AG04449 (cell line): ENCODE measurements around the gene RASSF7.

Experiments used
- CTCF ChIA-PET: fragments of 350-600 bp; formaldehyde crosslinking; extraction: SDS; loops from one replicate; lab custom pipeline; 2021; ENCODE audit warnings: antibody characterized with exemption; lab: Yijun Ruan, JAX
- POLR2A ChIA-PET: fragments of 400-600, 350-600 bp; formaldehyde crosslinking; extraction: SDS; loops from one replicate; lab custom pipeline; 2020; ENCODE audit warnings: antibody characterized with exemption, inconsistent platforms; lab: Yijun Ruan, JAX
- DNase-seq: peaks from one replicate; pipeline ENCODE4 v3.0.0-alpha.2; 2010; ENCODE audit warnings: low read depth, low spot score
- H3K4me3 ChIP-seq: 2 replicates; pipeline ENCODE4 v1.5.1; 2011; ENCODE audit warnings: low read depth, mild to moderate bottlenecking, control low read depth, low read length
- CTCF ChIP-seq: IDR thresholded peaks from one replicate; pipeline ENCODE4 v1.5.1; 2011; ENCODE audit warnings: mild to moderate bottlenecking, moderate library complexity, low read length, control low read depth, inconsistent platforms; ENCODE audit not compliant: insufficient read depth; ENCODE audit errors: missing control alignments

The RASSF7 gene

GRCh38 chr11:581342-581741, 20.6 kb downstream of the RASSF7 start:
- ChIA-PET POLR2A (no interaction called here), CTCF (no interaction called here)
- no peak for TF ChIP-seq CTCF
- no peak for DNase-seq
- no peak overlapping the region for H3K4me3 ChIP-seq

GRCh38 chr11:581752-582151, 21.0 kb downstream of the RASSF7 start:
- no peak for DNase-seq
- POLR2A ChIA-PET = no interaction called here
- H3K4me3 ChIP-seq = no peak overlapping the region
- CTCF ChIA-PET = no interaction called here
- TF ChIP-seq CTCF = no peak

- H3K4me3 ChIP-seq = no peak overlapping the region
- ChIA-PET CTCF (no interaction called here), POLR2A (no interaction called here)
- TF ChIP-seq CTCF = no peak
- no peak for DNase-seq
These were observed 23.5 kb downstream of the RASSF7 start for GRCh38 chr11:584287-584686.

GRCh38 chr11:586376-587316, 25.9 kb downstream of the RASSF7 start:
- ChIA-PET CTCF (no interaction called here), POLR2A (no interaction called here)
- no peak for TF ChIP-seq CTCF
- H3K4me3 ChIP-seq = no peak overlapping the region
- DNase-seq = no peak

GRCh38 chr11:587546-587945, 26.8 kb downstream of the RASSF7 start:
- no peak overlapping the region for H3K4me3 ChIP-seq
- TF ChIP-seq CTCF = no peak
- CTCF ChIA-PET = no interaction called here
- POLR2A ChIA-PET = no interaction called here
- DNase-seq = no peak

GRCh38 chr11:587978-588380, 27.2 kb downstream of the RASSF7 start:
- H3K4me3 ChIP-seq = no peak overlapping the region
- no peak for DNase-seq
- TF ChIP-seq CTCF = no peak
- CTCF ChIA-PET = no interaction called here
- POLR2A ChIA-PET = no interaction called here
